Measurements from ENCODE around the gene SGIP1.

Gene SGIP1

GRCh38 chr1:66607458-66607857 lies 73.5 kb downstream of the SGIP1 start:
- no peak for DNase-seq

DNA sequence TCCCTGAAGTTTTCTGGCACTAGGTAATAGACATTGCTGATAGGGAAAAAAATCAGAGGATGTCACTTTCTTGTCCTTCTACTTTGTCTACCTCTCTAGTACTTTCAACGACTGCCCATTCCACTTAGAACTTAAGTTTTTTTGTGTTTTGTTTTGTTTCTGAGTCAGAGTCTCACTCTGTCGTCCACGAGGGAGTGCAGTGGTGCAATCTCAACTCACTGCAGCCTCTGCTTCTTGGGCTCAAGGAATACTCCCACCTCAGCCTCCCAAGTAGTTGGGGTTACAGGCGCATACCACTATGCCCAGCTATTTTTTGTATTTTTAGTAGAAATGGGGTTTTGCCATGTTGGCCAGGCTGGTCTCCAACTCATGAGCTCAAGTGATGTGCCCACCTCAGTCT lies 79.2 kb downstream of the SGIP1 start:
- no peak for DNase-seq

GRCh38 chr1:66617362-66618184 lies 83.6 kb downstream of the SGIP1 start:
- DNase-seq, result no peak

GRCh38 chr1:66618390-66618789 lies 84.4 kb downstream of the SGIP1 start:
- no peak for DNase-seq

DNA sequence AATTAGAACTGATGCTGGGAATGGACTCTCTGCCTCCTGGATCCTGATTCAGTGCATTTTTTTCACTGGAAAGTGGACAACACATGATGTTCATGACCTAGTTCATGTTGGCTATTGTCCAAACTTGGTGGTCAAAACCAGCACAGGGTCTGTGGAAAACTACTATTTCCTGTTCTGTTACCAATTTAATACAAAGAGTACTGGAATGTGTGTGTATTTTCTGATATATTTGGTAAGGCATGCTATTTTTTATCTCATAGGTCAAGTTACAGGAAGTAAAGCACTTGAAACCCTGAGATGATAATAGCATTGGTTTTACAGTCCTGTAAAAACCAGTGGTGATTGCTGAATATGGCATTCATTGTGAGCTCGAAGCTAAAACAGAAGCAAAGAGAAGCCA lies 89.9 kb downstream of the SGIP1 start:
- no peak for DNase-seq

- no peak for DNase-seq
These were observed 90.6 kb downstream of the SGIP1 start for GRCh38 chr1:66624412-66625060.

DNA sequence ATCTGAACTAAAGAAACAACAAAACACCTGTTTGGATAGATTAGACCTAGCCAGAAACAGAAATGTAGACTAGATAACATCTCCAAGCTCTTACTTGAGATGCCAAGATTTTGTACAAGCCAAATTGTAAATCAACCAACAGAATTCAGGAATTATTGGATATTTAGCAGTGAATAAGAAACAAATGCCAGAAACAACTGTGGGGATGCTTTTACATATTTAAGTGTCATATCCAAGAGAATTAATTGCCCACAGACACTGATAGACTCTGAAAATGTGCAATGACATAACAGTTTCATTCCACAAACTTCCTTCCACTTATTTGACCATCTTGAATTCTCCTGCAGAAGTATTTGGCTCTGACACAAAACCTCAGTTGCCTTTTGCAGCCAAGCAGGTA lies 92.3 kb downstream of the SGIP1 start:
- DNase-seq, result no peak

- no peak for DNase-seq
These were observed 95.0 kb downstream of the SGIP1 start for GRCh38 chr1:66628926-66629325.

DNA sequence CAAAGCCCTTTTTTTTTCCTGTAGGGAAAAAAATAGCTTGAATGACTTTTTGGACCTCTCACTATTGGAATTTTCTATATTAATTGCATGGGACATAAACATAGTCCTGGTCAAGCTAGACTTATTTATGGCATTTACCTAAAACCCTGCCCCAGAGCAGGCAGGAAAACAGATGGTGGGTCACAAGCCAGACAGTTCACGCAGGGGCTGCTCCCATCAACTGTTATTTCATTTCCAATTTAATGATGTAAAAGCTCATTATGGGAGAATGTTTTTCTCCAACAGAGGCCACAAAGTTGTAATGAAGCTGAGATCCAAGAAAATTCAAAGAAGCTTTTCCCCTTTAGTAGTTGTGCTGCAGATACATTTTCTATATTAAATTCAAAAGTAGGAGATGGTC lies 99.2 kb downstream of the SGIP1 start:
- DNase-seq, result no peak

DNA sequence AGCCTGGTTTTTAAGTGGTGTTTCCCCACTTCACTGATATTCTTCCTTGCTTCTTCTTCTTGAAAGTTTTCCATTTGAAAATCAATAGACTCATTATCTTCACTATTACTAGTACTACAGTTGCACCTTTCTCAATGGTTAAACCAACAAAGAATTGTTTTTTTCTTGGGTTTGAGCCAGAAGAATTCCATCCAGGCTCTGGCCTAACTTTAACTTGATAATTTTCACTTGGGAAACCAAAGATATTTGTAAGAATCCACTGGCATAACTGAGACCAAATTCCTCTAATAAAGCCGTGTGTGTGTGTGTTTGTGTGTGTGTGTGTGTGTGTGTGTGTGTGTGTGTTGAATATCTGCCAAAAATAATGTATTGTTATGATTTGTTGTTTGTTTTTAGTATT lies 103.2 kb downstream of the SGIP1 start:
- DNase-seq, result no peak

DNA sequence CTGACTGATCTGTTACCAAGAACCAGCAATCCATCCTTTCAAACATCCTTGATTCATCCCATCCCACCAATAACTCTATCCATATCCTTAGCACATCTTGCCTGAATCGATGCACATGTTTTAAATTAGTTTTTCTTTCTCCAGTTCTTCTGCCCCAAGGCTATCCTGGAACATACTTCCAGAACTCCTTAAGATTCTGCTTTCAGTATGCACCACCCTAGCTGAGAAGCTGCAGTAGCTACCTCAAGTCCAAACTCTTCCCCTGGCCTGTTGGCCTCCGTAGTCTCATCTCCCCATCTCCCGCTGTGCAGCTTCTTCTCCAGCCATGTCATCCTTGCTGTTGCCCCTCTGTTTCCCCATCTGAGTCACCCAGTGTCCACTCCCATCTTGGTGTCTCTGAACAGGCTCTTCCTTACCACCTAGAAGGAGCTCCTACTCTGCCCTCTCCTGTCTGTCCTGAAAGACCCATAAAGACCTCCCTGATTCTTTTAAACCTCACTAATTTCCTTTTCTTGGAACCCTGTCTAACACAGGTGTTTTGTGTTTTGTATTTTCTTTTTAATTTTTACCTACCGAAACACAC lies 108.0 kb downstream of the SGIP1 start:
- DNase-seq, result no peak

- no peak for DNase-seq
These were observed 109.0 kb downstream of the SGIP1 start for GRCh38 chr1:66642992-66643391.

GRCh38 chr1:66644331-66644730 lies 110.4 kb downstream of the SGIP1 start:
- DNase-seq, result no peak

GRCh38 chr1:66648901-66649595 lies 115.1 kb downstream of the SGIP1 start:
- DNase-seq, result no peak

GRCh38 chr1:66652556-66652955 lies 118.6 kb downstream of the SGIP1 start:
- DNase-seq, result no peak

DNA sequence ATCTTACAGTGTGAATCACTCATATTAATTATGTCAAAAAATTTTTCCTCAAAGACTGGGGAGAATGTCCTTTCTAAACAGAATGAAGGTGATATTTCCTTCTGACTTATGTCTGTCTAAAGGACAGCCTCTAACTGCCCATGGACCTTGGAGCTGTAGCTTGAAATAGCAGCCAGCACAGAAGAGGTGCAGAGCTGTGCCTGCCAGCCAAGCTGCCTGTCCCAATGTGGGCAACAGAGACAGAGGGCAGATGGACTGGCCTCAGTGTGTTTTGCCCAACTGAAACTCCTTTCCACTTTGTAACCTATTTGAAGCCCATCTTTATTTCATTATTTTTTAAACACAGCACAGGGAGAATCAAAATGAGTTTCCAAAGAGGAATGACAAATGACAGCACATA lies 120.7 kb downstream of the SGIP1 start:
- DNase-seq, result no peak

DNA sequence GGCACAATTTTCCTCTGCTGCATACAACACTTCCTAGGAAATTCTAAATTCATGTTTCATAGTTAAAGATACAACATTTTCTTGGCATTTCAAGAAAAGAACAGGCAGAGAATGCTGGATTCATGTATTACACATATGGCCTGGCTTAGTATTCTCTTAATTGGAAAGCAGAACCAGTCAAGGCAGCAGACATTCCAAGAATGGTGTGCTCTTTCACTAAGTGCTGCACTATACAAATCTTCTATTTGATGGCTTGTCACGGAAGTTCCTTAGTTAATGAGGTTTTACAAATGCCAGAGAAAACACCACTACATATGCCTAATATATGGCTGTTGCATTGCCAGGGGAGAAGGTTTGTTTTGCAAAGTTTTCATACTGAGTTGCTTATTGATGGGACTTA lies 137.5 kb downstream of the SGIP1 start:
- DNase-seq, result no peak

- no peak for DNase-seq
These were observed 142.8 kb downstream of the SGIP1 start for GRCh38 chr1:66676613-66677298.

DNA sequence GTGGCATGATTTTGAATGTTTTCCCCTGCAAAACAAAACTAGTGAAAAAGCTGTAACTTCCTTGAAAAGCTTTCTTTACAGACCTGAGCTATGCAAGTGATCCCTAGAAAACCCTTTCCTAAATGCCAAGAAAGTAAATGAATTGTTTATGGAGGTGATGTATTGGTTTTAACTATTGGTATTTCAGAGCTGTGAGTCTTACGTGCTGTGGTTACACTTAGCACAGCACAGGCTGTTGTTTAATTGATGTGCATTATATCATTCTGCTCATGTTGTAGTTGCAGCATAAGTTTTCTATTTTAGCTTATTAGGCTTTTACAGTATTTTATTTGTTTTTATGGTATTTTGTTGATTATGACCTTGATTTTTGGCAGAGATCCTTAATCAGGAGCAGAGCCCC lies 144.2 kb downstream of the SGIP1 start:
- no peak for DNase-seq

DNA sequence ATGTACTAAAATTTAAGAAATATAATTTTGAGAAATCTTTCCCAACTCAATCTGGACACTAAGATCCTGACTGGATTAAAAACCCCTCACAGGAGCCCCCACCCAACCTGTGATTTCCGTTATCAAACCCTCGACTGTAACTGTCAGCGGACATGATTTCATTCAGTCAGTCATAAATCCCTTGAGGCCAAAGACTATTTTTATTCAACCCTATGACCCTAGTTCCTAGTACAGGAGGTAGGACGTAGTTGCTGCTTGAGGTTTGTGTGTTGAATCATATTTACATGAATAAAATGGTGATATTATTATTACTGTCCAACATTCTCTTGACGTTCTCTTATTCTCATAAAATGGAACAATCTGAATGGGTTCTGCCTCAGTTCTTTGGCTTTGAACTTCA lies 145.2 kb downstream of the SGIP1 start:
- DNase-seq, result no peak

DNA sequence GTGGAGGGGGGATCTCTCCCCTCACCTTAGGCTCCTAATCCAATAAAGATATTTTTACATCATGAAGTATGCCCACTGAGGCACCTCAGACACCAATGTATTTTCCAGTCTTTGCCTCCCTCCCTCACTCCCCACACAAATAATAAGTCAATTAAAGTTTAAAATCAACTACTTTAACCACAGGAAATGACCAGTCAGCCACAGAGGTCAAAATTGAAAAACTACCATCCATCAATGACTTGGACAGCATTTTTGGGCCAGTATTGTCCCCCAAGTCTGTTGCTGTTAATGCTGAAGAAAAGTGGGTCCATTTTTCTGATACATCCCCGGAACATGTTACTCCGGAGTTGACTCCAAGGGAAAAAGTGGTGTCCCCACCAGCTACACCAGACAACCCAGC lies 147.7 kb downstream of the SGIP1 start:
- no peak for DNase-seq

- no peak for DNase-seq
These were observed 148.2 kb downstream of the SGIP1 start for GRCh38 chr1:66682106-66682505.

GRCh38 chr1:66684353-66684752 lies 150.4 kb downstream of the SGIP1 start:
- DNase-seq, result no peak
